Stimulated activated memory B cell treated with anti-CD40 and anti-IgM and Interleukin-4, amounts not matched to agents 10 μg/mL and 1 μg/mL and 100 μg/mL, for 72 hours (primary cell): Measurements from ENCODE around the gene ABCC1.
"Not testable (repeated sequence)": the region's sequence is repeated elsewhere in the genome, so short reads cannot be mapped to it uniquely, and the experiment has no call there.

ENCODE experiments used
- ATAC-seq: fragments of 150-1000 bp; cut with Tn5 transposase; 2 replicates; pipeline ENCODE4 v1.10.0; 2021
- H3K27ac Mint-ChIP-seq: one replicate; pipeline ENCODE4 v1.8.0; 2022; ENCODE audit warnings: mild to moderate bottlenecking, mixed read lengths
- H3K27me3 Mint-ChIP-seq: one replicate; pipeline ENCODE4 v1.8.0; 2022; ENCODE audit warnings: mixed read lengths
- H3K36me3 Mint-ChIP-seq: one replicate; pipeline ENCODE4 v1.8.0; 2022; ENCODE audit warnings: mixed read lengths
- H3K4me1 Mint-ChIP-seq: one replicate; pipeline ENCODE4 v1.8.0; 2022; ENCODE audit warnings: mixed read lengths
- H3K4me3 Mint-ChIP-seq: one replicate; pipeline ENCODE4 v1.8.0; 2022; ENCODE audit warnings: mild to moderate bottlenecking, moderate library complexity, mixed read lengths
- H3K9me3 Mint-ChIP-seq: one replicate; pipeline ENCODE4 v1.8.0; 2022; ENCODE audit warnings: mixed read lengths

The ABCC1 gene

DNA sequence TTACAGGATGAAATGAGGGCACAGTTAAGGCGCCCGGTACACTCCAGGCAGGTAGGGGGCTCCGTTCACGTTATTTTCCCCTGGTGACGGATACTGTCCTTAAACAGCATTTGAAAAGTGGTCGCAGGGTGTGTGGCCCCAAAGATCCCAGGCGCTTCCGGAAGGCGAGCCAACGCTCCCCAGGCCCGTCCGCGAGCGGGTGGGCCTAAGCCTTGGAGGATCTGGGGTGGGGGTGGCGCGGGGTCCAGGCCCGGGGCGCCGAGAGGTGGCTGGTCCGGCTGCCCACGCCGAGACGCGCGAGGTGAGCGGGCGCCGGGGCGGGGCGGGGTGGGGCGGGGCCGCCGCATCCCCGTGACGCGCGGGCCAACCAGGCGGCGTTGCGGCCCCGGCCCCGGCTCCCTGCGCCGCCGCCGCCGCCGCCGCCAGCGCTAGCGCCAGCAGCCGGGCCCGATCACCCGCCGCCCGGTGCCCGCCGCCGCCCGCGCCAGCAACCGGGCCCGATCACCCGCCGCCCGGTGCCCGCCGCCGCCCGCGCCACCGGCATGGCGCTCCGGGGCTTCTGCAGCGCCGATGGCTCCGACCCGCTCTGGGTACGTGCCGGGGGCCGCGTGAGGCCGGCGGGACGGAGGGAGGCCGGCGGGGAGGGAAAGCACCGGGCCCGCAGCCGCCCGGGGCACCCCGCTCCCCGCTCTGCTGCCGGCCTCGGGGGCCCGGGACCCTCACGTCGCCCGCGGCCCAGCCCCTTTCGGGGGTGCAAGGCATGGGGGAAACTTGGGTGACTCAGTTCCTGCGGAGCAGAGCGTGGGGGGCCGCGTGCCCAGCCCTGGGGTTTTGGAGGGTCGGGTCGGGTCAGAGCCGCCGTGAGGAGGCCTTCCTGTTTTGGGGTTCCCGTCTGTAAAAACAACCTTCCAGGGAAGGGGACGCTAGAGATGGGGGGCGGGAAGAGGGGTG, at the start of gene ABCC1:
Gene ABCC1 (plus strand): TSS at position 407 of the 951 bp plus-strand sequence. CDS start 136 bp downstream, at position 543.
- peaks cover 57% of the 10 kb centered on the region for H3K4me1 Mint-ChIP-seq
- peak; percentile 85 for ATAC-seq
- no peaks in the 10 kb centered on the region for H3K36me3 Mint-ChIP-seq
- H3K9me3 Mint-ChIP-seq = no peaks in the 10 kb centered on the region
- H3K27me3 Mint-ChIP-seq = no peaks in the 10 kb centered on the region
- peak within 1 kb of the TSS; percentile 94 for H3K27ac Mint-ChIP-seq
- H3K4me3 Mint-ChIP-seq = peak within 1 kb of the TSS; percentile 98

DNA sequence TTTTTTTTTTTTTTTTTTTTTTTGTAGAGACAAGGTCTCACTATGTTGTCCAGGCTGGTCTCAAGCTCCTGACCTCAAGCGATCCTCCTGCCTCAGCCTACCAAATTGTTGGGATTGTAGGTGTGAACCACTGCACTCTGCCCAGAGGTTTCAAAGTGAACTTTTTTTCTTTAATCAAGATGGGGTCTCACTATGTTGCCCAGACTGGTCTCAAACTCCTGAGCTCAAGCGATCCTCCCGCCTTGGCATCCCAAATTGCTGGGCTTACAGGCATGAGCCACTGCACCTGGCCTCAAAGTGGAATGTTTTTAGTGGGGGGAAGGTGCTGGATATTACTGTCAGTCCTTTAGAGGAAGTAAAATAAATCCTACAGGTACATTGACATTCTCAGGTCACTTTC, 49.1 kb upstream of the ABCC1 start:
- ATAC-seq = no peak
- Mint-ChIP-seq H3K4me3 (no peak overlapping the region), H3K4me1 (peaks cover 21% of the 10 kb centered on the region), H3K27me3 (no peaks in the 10 kb centered on the region), H3K27ac (no peak overlapping the region), H3K36me3 (no peaks in the 10 kb centered on the region), H3K9me3 (no peaks in the 10 kb centered on the region)

DNA sequence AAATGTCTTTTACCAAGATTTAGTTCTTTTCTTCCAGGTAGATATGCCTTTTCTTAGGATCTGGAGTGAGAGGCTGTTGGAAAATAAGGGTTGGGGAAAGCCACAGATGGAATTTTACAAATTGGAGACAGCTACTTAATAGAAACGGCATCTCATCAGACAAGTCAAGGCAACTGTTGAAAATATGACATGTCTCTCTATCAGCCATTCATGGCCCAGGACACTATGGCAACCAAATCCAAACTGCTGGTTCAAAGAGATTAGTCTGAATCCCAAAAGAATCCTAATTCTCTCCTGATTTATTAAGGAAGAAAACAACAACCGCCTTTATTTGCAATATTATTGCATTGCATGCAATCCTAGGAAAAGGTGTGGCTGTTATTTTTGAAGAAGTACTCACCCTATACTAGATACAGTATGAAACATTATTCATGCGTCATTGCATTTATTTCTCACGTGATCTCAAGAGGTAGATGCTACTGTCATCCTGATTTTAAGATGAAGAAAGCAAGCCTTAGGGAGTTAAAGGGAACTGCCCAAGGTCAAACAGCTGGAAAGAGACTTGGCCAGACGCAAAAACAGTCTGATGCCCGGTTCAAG, 48.4 kb upstream of the ABCC1 start:
- Mint-ChIP-seq H3K4me3 (no peak overlapping the region), H3K4me1 (peaks cover 21% of the 10 kb centered on the region)

GRCh38 chr16:15903960-15904359, 45.5 kb upstream of the ABCC1 start:
- Mint-ChIP-seq H3K9me3 (peaks cover 3% of the 10 kb centered on the region), H3K4me1 (peaks cover 17% of the 10 kb centered on the region), H3K4me3 (no peak overlapping the region), H3K27ac (no peak overlapping the region), H3K36me3 (no peaks in the 10 kb centered on the region), H3K27me3 (no peaks in the 10 kb centered on the region)
- ATAC-seq = no peak

More for the DNA sequence above, 48.4 kb upstream of the ABCC1 start:
- no peaks in the 10 kb centered on the region for H3K36me3 Mint-ChIP-seq
- H3K27me3 Mint-ChIP-seq = no peaks in the 10 kb centered on the region
- H3K9me3 Mint-ChIP-seq = no peaks in the 10 kb centered on the region
- H3K27ac Mint-ChIP-seq = no peak overlapping the region
- ATAC-seq = no peak

DNA sequence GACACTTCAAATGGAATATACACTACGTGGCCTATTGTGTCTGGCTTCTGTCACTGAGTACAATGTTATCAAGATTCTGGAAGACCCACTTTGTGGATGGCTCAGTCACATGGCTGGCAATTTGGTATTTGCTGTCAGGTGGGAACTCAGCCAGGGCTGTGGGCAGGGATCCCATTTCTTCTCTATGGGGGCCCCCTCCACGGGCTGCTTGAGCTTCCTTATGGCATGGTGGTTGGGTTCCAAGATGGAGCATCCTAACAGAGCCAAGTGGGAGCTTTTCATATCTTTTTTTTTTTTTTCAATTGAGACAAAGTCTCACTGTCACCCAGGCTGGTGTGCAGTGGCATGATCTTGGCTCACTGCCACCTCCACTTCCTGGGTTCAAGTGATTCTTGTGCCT, 43.0 kb upstream of the ABCC1 start:
- no peak overlapping the region for H3K27ac Mint-ChIP-seq
- H3K27me3 Mint-ChIP-seq = no peaks in the 10 kb centered on the region
- H3K9me3 Mint-ChIP-seq = peaks cover 5% of the 10 kb centered on the region
- no peaks in the 10 kb centered on the region for H3K36me3 Mint-ChIP-seq
- peaks cover 11% of the 10 kb centered on the region for H3K4me1 Mint-ChIP-seq
- no peak overlapping the region for H3K4me3 Mint-ChIP-seq
- ATAC-seq = no peak

DNA sequence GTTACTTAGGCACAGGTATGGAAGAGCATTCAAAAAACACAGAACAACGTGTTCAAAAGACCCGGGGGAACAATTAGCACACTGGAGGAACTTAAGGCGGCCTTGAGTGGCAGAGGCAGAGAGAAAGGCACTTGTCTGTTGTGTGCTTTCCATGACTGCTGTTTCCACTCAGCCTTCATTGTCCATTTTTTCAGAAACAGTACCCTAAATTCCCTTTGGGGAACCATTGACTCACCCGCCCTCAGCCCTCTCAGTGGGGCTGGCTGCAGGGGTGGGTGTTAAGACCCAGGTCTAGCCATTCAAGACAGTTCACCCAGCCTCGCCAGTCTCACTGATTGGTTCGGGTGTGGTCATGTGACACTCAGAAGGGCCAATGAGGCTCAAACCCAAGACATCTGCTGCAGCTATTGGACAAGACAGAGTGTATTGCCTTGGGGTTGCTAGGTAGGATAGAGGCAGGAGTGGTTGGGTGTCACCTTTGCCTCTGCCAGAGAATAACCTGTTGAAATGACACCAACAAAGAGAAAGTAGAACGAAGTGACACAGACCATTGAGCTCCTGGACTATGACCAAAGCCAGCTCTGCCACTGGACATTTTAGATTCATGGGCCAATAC, 41.4 kb upstream of the ABCC1 start:
- peak overlapping the region; percentile 13 for H3K4me3 Mint-ChIP-seq
- ATAC-seq = peak; percentile 100
- peak overlapping the region; percentile 63 for H3K27ac Mint-ChIP-seq
- H3K27me3 Mint-ChIP-seq = no peaks in the 10 kb centered on the region
- no peaks in the 10 kb centered on the region for H3K36me3 Mint-ChIP-seq
- peaks cover 5% of the 10 kb centered on the region for H3K9me3 Mint-ChIP-seq
- H3K4me1 Mint-ChIP-seq = peaks cover 18% of the 10 kb centered on the region

- Mint-ChIP-seq H3K27me3 (no peaks in the 10 kb centered on the region), H3K4me3 (no peak overlapping the region), H3K36me3 (no peaks in the 10 kb centered on the region), H3K4me1 (peaks cover 20% of the 10 kb centered on the region), H3K9me3 (peaks cover 4% of the 10 kb centered on the region), H3K27ac (no peak overlapping the region)
- ATAC-seq = no peak
Measured at GRCh38 chr16:15911198-15911597, 38.2 kb upstream of the ABCC1 start.

GRCh38 chr16:15913046-15913698, 36.2 kb upstream of the ABCC1 start:
- ATAC-seq = no peak
- no peak overlapping the region for H3K4me3 Mint-ChIP-seq
- peaks cover 3% of the 10 kb centered on the region for H3K9me3 Mint-ChIP-seq
- H3K27me3 Mint-ChIP-seq = no peaks in the 10 kb centered on the region
- H3K36me3 Mint-ChIP-seq = no peaks in the 10 kb centered on the region
- H3K27ac Mint-ChIP-seq = no peak overlapping the region
- H3K4me1 Mint-ChIP-seq = peaks cover 12% of the 10 kb centered on the region

GRCh38 chr16:15915555-15916081, 33.8 kb upstream of the ABCC1 start:
- H3K27me3 Mint-ChIP-seq = peaks cover 8% of the 10 kb centered on the region
- no peak for ATAC-seq
- no peak overlapping the region for H3K27ac Mint-ChIP-seq
- no peaks in the 10 kb centered on the region for H3K36me3 Mint-ChIP-seq
- H3K4me3 Mint-ChIP-seq = no peak overlapping the region
- H3K4me1 Mint-ChIP-seq = peaks cover 9% of the 10 kb centered on the region
- peaks cover 3% of the 10 kb centered on the region for H3K9me3 Mint-ChIP-seq

- H3K4me1 Mint-ChIP-seq = peaks cover 9% of the 10 kb centered on the region
- peaks cover 8% of the 10 kb centered on the region for H3K27me3 Mint-ChIP-seq
- no peaks in the 10 kb centered on the region for H3K36me3 Mint-ChIP-seq
- no peak for ATAC-seq
- H3K4me3 Mint-ChIP-seq = no peak overlapping the region
- peaks cover under 1% of the 10 kb centered on the region for H3K9me3 Mint-ChIP-seq
- no peak overlapping the region for H3K27ac Mint-ChIP-seq
Measured at GRCh38 chr16:15916323-15916722, 33.1 kb upstream of the ABCC1 start.

GRCh38 chr16:15918314-15918713, 31.1 kb upstream of the ABCC1 start:
- not testable (repeated sequence) for H3K9me3 Mint-ChIP-seq, ATAC-seq, H3K4me1 Mint-ChIP-seq, H3K27ac Mint-ChIP-seq, H3K4me3 Mint-ChIP-seq, H3K36me3 Mint-ChIP-seq, H3K27me3 Mint-ChIP-seq

DNA sequence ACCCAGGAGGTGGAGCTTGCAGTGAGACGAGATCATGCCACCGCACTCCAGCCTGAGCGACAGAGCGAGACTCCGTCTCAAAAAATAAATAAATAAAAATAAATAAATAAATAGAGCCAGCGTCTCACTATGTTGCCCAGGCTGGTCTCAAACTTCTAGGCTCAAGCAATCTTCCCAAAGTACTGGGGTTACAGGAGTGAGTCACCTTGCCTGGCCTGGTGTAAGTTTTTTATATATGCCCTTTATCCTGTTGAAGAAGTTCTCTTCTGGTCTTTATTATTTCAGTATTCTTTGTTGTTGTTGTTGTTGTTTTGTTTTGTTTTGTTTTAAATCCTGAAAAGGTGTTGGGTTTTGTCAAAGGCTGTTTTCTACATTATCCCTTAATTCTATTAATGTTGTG, 30.1 kb upstream of the ABCC1 start:
- Mint-ChIP-seq H3K27me3 (peaks cover 8% of the 10 kb centered on the region), H3K4me1 (no peaks in the 10 kb centered on the region), H3K27ac (no peak overlapping the region), H3K9me3 (no peaks in the 10 kb centered on the region), H3K36me3 (no peaks in the 10 kb centered on the region), H3K4me3 (no peak overlapping the region)
- ATAC-seq = no peak

DNA sequence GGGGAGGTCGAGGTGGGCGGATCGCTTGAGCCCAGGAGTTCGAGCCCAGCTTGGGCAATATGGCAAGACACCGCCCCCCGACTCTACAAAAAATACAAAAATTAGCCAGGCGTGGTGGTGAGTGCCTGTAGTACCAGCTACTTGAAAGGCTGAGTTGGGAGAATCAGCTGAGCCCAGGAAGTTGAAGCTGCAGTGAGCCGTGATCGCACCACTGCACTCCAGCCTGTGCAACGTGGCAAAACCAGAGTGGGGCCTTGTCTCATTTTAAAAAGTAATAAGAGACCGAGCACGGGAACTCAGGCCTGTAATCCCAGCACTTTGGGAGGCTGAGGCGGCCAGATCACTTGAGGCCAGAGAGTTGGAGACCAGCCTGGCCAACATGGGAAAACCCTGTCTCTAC, 24.4 kb upstream of the ABCC1 start:
- Mint-ChIP-seq H3K27ac (no peak overlapping the region), H3K36me3 (no peaks in the 10 kb centered on the region), H3K4me1 (no peaks in the 10 kb centered on the region), H3K27me3 (no peaks in the 10 kb centered on the region), H3K4me3 (no peak overlapping the region), H3K9me3 (no peaks in the 10 kb centered on the region)
- no peak for ATAC-seq

DNA sequence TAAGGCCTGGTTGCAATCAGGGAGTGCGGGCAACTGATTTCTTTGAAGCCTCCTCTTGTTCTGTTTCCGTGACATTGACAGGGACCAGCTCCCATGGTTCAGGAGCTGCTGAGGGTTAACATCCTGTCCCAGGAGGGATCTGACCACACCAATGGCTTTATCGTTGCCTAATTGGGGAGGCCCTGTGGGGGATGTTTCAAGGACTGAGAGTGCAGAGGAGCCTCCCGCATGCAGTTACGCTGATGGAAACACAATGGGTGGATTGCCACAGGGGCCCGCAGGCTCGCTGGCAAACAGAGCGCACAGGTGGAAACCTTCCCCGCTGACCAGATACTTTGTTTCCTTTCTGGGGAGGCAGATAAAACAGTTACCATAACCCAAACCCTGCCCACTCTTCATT, 23.8 kb upstream of the ABCC1 start:
- Mint-ChIP-seq H3K27ac (no peak overlapping the region), H3K9me3 (no peaks in the 10 kb centered on the region), H3K4me1 (no peaks in the 10 kb centered on the region), H3K36me3 (no peaks in the 10 kb centered on the region), H3K27me3 (no peaks in the 10 kb centered on the region), H3K4me3 (no peak overlapping the region)
- no peak for ATAC-seq
